Loucy (cell line): ENCODE measurements around the gene BICRA.

Experiments used
- EZH2phosphoT487 ChIP-seq: fragments of 200-600 bp; IDR thresholded peaks from 2 replicates; pipeline ENCODE4 v1.6.1; 2018; ENCODE audit warnings: antibody characterized with exemption, mild to moderate bottlenecking, moderate library complexity, borderline replicate concordance
- TF ChIP-seq, protein P1 (sequence below): fragments of 200-600 bp; sonication (generic); conservative IDR thresholded peaks from 2 replicates; pipeline ENCODE4 v1.5.1; 2014; ENCODE audit warnings: mild to moderate bottlenecking, antibody characterized with exemption, low read length

DNA sequence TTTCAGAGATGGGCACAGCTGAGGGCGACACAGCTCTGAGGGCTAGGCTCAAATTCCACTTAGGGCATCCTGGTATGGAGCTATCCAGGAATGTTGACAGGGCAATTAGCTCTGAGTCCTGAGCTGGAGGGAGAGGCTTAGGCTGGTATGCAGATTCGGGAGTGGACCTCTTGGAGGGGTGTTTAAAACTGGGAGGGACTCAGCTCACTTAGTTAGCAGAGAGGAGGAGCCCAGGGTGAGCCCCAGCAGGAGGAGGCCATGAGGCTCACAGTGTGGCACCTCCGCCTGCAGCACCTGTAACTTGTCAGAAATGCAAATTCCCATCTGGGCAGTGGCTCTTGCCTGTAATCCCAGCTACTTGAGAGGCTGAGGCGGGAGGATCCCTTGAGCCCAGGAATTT, 126.2 kb downstream of the BICRA start:
- TF ChIP-seq, protein P1, sequence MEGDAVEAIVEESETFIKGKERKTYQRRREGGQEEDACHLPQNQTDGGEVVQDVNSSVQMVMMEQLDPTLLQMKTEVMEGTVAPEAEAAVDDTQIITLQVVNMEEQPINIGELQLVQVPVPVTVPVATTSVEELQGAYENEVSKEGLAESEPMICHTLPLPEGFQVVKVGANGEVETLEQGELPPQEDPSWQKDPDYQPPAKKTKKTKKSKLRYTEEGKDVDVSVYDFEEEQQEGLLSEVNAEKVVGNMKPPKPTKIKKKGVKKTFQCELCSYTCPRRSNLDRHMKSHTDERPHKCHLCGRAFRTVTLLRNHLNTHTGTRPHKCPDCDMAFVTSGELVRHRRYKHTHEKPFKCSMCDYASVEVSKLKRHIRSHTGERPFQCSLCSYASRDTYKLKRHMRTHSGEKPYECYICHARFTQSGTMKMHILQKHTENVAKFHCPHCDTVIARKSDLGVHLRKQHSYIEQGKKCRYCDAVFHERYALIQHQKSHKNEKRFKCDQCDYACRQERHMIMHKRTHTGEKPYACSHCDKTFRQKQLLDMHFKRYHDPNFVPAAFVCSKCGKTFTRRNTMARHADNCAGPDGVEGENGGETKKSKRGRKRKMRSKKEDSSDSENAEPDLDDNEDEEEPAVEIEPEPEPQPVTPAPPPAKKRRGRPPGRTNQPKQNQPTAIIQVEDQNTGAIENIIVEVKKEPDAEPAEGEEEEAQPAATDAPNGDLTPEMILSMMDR = no peak
- no peak for TF ChIP-seq EZH2phosphoT487
